Mesenteric fat pad (tissue), 1 donor: Measurements from ENCODE around the gene HYOU1. TPM values are rescaled to one million over a fixed set of nuclear protein-coding genes. Genes with fewer than 3 reads are reported as not detected.

Experiments
- DNase-seq: peaks from one replicate; pipeline ENCODE4 v3.0.0-alpha.2; 2020; ENCODE audit warnings: low spot score
- long read RNA-seq: library from polyadenylated mRNA; unstranded; transcript quantifications from one replicate; pipeline ENCODE4 v2.0.0, GENCODE V29; 2020
- total RNA-seq: library from RNA; stranded (reverse); fragmentation: NEBNext Ultra II Directional; extraction: Animal tissue kit (Norgen Biotek cat#: 25700); gene quantifications from one replicate; pipeline ENCODE4 v1.2.1, GENCODE V29; 2021
- donor health status: DM: yes; HTN: yes; CAD: no.

HYOU1 gene, protein sequence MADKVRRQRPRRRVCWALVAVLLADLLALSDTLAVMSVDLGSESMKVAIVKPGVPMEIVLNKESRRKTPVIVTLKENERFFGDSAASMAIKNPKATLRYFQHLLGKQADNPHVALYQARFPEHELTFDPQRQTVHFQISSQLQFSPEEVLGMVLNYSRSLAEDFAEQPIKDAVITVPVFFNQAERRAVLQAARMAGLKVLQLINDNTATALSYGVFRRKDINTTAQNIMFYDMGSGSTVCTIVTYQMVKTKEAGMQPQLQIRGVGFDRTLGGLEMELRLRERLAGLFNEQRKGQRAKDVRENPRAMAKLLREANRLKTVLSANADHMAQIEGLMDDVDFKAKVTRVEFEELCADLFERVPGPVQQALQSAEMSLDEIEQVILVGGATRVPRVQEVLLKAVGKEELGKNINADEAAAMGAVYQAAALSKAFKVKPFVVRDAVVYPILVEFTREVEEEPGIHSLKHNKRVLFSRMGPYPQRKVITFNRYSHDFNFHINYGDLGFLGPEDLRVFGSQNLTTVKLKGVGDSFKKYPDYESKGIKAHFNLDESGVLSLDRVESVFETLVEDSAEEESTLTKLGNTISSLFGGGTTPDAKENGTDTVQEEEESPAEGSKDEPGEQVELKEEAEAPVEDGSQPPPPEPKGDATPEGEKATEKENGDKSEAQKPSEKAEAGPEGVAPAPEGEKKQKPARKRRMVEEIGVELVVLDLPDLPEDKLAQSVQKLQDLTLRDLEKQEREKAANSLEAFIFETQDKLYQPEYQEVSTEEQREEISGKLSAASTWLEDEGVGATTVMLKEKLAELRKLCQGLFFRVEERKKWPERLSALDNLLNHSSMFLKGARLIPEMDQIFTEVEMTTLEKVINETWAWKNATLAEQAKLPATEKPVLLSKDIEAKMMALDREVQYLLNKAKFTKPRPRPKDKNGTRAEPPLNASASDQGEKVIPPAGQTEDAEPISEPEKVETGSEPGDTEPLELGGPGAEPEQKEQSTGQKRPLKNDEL
- total RNA-seq: 115 TPM
- long read RNA-seq, full-length matches to known transcripts: 3 of 44 reads
- long read RNA-seq, partial matches to known transcripts: 19 of 44 reads
- long read RNA-seq, other reads (novel, unspliced or antisense): 22 of 44 reads

DNA sequence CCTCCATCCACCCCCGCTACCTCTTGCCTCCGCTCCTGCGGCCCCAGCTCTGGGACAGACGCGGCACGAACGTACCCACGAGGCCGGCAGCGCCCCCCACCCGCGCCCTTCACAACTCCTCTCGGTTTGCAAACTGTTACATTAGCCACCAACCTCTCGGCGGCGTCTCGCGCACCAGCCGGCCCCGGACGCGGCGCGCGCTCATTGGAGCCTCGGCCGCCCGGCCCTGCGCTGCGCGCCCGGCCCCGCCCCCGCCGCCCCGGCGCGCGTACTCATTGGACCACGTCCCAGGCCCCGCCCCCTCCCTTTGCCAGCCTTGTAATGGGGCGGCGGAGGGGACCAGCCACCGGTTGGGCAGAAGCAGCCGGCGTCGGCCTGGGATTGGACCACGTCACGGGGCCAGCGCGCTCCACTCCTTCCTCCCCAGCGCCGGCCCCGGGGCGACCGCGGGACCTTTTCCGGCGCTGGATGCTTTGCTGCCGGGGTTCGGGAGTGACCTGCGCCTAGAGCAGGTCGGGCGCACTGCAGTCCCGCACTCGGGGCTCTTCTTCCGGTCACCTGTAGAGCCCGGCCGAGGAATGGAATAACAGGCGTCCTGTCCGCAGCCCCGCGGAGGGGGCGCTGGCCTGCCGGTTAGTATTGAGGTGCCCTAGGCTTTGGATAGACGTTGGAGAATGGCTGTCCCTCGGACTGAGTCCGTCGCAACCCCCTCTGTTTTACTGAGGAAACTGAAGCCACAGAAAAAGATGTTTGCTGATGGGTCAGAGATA, at the start of gene HYOU1:
Gene HYOU1, minus strand, starts transcription at position 206 of the 770 bp plus-strand sequence. CDS start 1,045 bp downstream, outside the sequence.
- peak; percentile 99 for DNase-seq

DNA sequence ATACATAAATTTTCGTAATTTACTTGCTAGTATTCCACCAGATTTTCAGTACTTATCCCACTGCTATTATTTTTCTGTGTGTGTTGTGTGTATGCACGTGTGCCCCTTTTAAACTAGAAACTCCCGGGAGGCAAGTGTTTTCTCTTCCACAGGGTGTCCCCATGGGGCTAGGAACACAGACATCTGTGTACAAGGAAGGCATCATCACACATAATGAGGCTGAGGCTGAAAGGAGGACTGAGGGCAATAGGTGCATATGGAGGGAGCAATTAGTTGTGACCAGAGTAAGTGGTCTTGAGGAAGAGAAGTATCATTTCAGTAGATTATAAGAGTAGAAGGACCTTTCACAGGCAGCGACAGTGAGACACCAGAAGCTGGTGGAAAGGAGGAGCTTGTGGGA, 46.8 kb upstream of the HYOU1 start:
- DNase-seq: no peak

DNA sequence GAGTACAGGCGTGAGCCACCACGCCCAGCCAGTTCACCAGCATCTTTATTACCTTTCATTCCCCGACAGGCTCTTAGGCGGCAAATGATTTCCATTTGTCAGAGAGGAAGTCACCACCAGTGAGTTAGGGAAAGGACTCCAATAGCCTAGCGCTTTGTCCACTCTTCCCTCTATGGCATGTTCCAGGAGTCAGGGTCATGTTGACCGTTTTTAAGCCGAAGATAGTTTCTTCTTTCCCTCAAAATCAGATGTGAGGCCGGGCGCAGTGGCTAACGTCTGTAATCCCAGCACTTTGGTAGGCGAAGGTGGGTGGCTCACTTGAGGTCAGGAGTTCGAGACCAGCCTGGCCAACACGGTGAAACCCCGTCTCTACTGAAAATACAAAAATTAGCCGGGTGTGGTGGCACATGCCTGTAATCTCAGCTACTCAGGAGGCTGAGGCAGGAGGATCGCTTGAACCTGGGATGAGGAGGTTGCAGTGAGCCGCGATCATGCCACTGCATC, 46.2 kb upstream of the HYOU1 start:
- DNase-seq: peak; percentile 81

DNA sequence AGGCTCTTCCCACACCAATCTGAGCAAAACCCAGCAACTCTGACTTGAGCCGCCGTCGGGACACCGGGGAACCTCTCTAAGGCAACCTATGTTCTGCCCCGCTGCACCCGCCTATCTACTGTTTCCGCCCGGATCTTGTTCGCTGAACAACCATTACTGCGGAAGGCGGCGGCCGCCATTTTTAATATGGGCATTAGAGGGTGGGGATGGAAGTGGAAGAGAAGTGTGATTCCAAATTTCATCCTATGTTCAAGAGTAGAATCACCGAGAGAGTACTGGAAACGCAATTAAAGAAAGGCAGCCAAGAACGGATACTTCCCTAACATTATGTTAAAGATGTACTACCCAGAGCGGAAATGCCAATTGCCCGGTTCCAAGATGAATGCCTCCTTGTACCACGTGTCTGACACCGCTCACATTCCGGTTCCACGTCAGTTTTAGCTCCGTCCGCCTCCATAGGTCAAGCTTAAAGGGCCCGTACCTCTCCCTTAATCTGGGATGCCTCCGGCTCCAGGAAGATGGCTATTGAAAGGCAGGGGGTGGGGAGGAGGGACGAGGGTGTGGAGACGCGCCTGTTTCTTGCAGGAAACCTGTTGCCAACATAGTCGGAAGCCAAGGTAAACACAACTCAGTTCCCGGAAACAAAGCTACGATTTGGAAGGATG, 44.9 kb upstream of the HYOU1 start, which contains the start of gene DPAGT1:
Gene DPAGT1, minus strand, starts transcription at position 95 of the 665 bp plus-strand sequence. CDS start 198 bp downstream, outside the sequence.
- no peak for DNase-seq

DNA sequence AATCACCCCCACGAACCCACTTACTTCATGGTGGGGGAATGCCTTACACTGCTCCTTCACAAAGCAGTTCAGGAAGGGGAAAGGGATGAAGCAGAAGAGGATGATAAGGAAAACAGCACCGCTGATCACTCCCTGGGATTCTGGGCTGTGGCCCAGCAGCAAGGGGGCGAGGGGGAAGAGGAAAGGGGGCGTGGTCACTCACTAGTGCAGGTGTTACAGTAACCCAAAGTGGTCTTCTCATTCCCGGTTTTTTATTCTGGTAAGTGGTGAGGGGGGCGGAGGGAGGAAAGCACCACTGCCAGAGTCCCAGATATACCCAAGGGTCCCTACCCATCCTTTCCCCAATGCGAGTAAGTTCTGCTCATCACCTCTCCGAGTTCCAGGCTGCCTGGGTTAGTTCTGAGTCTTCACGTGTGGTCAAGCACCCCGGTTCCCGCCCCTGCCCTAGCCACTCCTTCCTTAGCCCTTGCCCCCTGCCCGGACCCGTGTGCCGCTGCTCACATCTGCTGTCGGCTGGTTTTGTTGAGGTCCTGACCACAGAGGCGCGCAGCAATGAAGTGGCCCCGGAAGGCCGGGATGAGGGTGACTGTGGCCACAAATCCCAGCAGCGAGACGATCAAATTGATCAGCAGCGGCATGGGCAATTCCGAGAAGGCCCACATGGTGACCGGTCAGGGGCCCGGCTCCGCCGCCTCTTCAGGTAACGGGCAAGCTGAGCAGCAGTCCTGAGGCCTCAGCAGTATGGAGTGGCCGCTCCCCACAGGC, 44.2 kb upstream of the HYOU1 start:
- DNase-seq: no peak

DNA sequence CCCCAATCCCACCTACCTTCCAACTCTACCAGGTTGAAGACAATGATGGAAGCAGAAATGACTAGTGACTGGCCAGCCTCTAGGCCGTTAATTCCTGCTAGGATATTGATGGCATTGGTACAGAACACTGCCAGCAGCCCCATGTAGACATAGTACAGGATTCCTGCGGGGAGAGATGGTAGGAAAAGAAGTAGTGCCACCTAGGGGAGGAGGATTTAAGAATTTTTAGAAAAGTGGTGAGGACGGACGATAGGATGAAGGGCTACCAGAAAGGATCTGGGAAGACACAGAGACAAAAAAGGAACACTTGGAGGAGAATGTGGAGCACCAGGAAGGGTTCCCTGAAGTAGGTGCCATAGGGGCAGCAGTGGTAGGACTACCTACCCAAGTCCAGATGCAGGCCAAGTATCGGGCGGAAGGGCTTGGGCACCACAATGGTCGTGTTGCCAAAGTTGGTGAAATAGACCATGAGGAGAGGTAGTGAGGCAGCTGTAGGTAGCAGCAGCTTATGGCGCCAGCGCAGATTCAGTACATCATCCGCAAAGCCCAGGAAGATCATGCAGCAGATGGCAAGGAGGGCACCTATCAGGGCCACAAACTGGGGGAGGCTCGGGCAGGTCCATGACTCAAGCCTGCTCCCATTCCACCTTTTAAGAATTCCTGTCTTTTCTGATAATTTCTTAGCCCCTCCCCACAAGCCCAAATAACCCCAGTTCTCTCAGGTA, 43.4 kb upstream of the HYOU1 start:
- DNase-seq: no peak

DNA sequence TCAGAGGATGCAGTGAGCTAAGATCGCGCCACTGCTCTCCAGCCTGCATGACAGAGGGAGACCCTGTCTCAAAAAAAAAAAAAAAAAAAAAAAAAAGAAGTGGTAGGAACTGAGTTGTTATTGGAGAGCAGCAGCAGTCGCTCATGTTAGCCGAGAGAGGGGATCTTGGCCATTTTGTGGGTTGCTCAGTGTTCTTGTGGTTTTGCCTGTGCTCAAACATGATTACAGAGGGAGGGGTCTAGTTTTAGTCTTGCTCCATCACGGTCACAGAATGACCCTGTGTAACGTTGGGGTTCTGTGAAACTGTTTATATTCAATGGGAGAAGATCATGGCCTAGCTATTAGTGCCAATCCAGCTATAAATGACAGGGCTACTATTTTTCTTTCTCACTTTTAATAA, 42.7 kb upstream of the HYOU1 start:
- no peak for DNase-seq

DNA sequence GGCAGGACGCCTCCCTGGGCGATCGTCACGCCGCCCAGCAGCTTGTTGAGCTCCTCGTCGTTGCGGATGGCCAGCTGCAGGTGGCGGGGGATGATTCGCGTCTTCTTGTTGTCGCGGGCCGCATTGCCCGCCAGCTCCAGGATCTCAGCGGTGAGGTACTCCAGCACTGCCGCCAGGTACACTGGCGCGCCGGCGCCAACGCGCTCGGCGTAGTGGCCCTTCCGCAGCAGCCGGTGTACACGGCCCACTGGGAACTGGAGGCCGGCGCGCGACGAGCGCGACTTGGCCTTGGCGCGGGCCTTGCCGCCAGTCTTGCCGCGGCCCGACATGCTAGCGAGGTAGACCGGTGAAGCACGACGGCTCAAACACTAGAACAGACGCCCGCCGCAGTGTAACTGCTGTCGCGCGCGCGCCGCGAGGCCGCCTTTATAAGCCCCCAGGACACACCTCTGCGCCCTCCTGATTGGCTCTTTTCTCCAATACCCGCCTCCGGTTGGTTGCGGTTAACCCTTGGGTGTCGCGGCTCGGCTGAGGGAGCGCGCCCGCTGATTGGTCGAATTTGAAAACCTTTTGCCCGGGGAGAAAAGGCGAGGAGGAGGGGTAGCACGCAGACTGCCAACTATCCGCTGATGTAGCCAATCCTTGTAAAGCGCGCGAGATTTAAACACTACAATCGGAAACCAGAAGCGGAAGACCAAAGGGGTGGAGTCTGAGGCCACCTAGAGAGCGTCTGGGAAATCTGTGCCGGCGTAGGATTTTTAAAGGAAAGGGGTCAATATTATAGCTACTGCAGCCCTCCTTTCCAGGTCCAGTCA, 38.3 kb upstream of the HYOU1 start:
- peak; percentile 99 for DNase-seq

DNA sequence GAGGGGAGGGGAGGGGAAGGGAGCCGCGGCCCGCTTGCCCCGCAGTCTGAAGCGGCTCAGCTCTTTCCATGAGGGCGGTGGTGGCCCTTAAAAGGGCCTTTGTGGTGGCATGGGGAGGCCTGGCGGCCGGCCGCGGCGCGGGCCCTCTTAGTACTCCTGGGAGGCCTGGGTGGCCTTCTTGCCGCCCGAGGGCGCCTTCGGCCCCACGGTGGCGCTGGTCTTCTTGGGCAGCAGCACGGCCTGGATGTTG, 37.7 kb upstream of the HYOU1 start:
- DNase-seq: peak; percentile 93

DNA sequence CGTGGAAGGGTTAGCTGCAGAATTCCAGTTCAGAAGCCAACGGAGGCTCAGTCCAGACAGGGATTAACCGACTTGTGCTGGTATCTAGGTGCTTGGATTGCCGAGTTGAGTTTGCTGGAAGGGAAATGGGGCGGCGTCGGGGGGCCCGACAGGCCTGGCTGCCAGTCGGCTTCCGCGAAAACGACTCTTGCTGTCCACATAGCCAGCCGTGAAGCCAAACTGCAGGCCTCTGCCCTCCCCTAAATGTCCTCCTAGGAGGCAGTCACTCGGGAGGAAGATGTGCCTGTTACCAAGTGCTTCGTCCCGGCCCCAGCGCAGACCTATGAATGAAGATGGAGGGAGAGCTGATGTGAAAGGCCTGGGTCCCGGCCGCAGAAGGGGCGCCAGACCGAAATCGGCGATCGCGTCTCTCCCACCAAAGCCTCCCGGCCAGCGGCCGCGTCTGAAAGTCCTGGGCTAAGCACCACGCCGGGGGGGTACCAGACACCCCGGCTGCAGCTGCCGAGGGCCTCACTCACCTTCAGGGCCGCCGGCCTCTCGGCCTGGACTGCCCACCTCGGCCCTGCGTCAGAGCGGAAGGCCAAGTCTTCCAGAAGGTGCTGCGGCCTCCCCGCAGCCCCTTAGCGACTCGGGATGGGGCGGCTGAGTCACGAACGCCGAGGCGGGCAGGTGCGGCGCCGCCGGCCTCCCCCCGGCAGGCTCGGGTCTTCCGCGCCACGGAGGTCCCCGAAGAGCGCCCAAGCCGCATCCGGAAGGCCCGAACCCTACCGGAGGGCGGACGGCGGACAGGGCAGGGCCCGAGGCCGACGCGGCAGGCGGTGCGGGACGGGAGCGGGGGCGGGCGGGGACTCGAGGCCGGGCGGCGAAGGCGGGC, 37.2 kb upstream of the HYOU1 start:
- DNase-seq: no peak

DNA sequence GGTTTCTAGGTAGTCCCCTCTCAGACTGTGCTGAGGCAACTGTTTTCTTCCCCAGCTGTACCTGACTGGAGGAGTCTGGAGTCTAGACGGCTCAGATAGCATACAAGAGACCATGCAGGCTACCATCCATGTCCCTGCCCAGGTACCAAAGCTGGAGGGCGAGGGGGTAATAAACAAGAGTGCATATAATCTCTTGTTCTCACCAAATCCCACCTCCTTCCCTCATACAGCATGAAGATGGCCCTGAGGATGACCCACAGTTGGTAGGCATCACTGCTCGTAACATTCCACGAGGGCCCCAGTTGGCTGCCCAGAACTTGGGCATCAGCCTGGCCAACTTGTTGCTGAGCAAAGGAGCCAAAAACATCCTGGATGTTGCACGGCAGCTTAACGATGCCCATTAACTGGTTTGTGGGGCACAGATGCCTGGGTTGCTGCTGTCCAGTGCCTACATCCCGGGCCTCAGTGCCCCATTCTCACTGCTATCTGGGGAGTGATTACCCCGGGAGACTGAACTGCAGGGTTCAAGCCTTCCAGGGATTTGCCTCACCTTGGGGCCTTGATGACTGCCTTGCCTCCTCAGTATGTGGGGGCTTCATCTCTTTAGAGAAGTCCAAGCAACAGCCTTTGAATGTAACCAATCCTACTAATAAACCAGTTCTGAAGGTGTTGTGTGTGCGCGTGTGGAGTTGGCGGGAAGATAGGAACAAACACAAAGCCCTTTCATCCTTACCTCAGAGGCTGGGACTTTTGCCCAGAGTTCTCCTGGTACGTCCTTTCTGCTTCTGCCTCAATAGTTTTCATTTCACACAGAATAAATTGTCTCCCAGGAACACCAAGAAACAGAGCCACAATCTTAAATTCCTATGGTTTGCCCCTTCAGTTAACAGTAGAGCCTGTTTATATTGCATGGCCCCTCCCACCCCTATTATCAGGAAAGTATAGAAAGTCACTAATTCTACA, 36.2 kb upstream of the HYOU1 start:
- no peak for DNase-seq

DNA sequence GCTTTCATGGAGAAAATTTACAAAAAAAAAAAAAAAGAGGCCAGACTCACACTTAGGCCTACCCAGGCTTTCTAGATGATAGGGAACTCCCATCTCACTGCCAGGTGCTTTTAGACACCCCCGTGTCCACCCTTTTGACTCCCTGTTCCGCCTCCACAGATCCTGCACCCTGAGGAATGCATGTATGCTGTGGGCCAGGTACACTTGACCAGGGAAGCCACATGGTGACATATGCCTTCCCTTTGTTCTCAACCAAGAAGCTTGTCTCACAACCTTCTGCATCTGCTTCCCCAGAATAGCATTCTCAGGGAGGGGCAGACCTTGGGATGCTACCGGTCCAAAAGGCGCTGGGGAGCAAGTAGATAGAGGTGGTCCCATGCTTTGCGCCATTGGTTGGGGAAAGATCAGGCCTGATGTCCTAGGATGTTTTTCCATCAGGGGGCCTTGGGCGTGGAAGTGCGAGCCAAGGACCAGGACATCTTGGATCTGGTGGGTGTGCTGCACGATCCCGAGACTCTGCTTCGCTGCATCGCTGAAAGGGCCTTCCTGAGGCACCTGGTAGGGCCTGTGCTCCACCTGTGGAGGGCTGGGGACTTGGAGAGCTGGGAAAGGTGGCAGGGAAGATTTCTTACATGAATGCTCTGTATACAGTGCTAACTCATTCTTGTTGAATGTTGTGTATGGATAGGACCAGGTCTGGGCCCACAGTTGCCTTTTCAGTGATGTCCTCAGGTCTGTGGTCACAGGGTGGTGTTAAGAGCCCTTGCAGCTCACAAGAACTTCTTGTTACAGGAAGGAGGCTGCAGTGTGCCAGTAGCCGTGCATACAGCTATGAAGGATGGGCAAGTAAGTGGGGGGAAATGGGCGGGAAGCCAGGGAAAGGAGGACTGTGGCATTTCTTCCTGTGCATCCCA, 35.2 kb upstream of the HYOU1 start:
- no peak for DNase-seq

DNA sequence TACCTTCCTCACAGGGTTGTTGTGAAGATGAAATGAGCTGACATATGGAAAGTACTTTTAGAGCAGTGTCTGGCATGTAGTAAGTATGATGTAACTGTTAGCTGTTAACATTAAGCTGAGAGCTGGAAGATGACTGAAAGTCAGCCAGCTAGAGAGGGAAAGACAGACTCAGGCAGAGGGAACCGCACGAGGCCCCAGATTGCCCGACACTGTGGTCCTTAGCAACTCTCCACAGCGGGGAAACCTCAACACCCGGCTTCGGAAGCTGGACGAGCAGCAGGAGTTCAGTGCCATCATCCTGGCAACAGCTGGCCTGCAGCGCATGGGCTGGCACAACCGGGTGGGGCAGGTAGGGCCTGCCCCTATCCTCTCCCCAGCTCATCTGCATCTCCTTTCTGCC, 34.2 kb upstream of the HYOU1 start:
- DNase-seq: no peak

DNA sequence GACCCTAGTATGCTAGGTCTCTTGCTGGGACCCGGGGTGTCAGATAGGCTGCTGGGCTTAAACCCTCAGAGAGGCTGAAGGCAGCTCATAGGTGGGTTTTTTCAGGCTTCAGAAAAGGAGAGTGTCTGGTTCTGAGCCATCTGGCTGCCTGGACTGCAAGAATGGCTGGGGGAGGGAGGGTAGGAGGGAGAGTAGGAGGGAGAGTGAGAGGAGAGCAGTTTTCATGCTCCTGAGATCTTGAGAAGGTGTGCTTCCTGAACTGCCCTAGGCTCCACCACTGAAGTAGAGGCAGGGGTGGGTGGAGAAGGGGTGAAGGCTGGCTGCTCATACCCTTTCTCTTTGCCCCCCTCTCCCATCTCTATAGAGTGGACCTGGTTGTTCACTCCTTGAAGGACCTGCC, 32.3 kb upstream of the HYOU1 start:
- DNase-seq: no peak

DNA sequence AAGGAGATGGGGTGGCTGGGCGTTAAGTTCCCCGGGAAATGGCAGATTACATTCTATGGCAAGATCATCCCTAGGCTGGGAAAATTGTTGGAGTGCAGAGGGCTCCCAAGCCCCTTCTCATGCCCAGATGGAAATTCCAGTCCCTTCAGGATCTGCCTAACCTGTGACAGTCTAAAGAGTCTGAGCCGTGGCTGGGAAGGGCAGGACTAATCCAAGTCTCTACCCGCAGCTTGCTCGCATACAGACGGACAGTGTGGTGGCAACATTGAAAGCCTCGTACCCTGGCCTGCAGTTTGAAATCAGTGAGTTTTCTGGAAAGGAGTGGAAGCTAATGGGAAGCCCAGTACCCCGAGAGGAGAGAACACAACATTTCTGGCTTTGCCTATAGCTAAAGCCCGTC, 31.4 kb upstream of the HYOU1 start:
- DNase-seq: no peak
